Measurements from ENCODE around the gene KCNMB1.
A peak's percentile ranks its signal among the peaks of the same experiment; 100 is the strongest.

KCNMB1 gene

GRCh38 chr5:170388818-170389549 lies at the start of gene KCNMB1:
KCNMB1 (minus strand) TSS chr5:170389367; CDS start chr5:170385447, 3,920 bp downstream.
- no peak for DNase-seq (ENCODE audit: low spot score)

DNA sequence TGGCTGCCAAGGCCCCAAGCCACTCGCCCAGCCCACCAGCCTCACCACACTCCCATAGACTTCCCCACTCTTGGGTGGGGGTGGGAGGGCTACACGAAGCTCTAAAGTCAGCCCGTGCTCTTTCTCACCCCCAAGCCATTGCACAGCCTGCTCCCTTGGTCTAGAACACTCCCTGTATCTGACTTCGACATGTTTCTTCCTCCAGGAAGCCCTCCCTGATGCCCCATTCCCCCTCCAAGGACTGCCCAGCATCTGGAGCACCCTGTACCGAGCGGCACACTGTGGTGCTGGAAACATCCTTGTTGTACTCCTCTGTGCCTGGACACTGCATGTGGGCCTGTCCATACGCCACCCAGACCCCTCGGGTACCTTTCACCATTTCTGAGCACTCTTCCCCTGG lies 49.4 kb upstream of the KCNMB1 start:
- DNase-seq (ENCODE audit: low spot score): no peak

- DNase-seq (ENCODE audit: low spot score): no peak
Observed at GRCh38 chr5:170437621-170438375, 48.6 kb upstream of the KCNMB1 start.

GRCh38 chr5:170436335-170436734 lies 47.2 kb upstream of the KCNMB1 start:
- no peak for DNase-seq (ENCODE audit: low spot score)

DNA sequence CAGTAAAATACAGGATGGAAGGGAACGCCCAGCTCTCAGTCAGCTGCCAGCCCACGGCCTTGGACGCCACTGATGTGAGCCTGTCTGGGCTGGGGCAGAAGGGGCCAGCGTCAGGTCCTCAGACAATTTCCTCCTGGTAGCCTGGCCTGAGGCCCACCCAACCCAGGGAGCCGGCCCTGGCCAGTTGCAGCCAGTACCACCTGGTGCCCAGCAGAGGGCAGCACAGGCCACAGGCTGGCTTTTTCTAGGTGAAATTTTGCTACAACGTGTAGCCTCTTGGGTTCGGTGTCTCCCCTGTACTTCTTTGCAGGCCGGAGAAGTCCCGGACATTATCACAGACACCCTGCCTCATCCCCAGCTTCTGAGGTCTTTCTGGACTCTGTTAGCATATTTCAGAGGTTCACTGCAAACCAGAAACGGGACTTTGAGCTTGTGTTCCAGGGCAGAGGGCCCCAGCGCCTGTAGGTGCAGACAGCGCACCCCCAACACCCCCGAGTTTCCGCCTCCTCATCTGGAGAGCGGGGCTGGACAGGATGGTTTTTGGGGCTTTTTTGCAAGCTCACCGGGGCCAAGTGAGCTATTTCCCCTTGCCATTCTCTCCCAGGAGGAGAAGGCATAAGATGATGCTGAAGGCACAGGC lies 45.9 kb upstream of the KCNMB1 start:
- DNase-seq (ENCODE audit: low spot score): peak; percentile 25

- DNase-seq (ENCODE audit: low spot score): no peak
Observed at GRCh38 chr5:170432669-170433068, 43.5 kb upstream of the KCNMB1 start.

DNA sequence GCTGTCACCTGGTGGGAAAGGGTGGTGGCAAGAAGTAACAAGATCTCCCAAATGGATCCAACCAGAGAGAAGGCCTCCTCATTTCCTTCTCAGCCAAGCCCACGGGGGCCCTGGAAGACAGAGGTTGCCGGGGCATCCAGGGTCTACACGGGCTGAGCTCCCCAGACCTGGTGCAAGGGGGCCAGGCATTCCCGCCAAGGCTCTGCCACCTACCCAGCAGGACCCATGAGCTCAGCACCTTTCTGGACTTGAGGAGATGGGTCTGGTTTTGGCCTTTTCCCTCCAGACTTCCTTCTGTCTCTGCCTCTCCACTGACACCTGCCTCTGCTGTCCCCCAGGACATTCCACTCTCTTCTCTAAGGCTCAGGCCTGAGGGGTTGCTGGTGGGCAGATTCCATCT lies 42.4 kb upstream of the KCNMB1 start:
- no peak for DNase-seq (ENCODE audit: low spot score)

DNA sequence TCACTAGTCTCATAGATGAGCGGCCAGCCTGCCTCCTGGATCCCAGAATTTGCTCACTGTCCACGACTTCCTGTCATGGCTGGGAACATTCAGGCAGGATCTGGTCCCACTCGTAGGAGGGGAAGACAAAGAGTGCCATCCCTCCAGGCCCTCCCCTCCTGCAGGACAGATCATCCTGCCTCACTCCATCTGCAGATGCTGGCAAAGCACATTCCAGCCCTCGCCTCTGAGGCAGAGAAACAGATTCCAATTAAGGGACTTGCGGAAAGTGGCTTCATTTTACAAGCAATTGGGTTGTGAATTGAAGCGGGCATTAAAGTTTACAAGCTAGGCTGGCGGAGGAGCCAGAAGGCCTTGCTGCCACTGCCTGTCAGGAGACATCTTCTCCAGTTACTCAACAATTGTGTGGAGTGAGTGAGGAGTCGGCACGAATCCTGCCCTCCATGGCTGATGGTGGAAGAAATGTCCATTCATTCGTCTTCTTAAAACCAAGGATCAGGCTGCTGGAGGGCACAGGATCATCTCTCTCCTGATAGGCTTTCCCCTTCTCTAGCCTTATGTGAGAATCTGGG lies 41.8 kb upstream of the KCNMB1 start:
- no peak for DNase-seq (ENCODE audit: low spot score)

DNA sequence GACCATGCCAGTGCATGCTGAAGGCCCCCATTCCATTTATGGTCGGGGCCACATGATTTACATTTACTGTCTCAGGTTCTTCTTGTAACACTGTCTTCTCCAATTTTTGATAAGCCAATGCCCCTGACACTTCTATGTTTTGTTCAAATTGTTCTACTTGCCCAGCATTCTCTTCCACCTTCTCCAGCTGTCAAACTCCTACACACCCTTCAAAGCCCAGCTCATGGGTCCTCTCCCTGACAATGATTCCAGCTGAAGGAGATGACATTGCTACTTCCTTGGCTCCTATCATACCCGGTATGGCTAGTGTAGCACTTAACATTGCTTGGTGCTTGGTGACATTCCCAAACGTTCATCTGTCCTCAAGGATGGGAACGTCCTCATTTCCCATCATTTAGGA lies 41.1 kb upstream of the KCNMB1 start:
- DNase-seq (ENCODE audit: low spot score): no peak

- no peak for DNase-seq (ENCODE audit: low spot score)
Observed at GRCh38 chr5:170429014-170429413, 39.8 kb upstream of the KCNMB1 start.

DNA sequence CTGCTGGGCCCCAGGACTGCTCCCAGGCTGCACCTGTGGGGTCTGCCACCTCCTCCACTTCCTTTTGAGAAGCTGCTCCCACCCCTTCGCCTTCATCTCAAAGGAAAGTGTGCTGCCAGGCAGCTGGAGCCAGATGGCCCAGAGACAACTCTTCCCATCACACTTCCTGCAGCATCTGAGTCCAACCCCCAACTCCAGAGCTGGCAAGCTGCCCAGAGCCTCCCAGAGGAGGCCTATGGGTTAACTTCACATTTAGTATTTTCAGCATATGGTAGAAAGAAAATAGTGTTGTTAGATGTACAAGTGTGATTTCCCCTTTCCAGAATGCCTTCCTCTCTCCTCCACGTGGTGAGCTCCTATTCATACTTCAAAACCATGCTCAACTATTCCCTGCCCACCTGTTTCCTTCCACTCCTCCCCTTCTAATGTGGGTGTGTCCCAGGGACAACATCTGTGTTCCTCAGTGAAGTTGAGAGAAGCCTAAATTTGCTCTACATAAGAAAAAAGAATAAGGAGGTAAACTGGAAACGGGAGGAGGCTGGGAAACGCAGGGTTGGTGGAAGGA lies 38.6 kb upstream of the KCNMB1 start:
- no peak for DNase-seq (ENCODE audit: low spot score)

GRCh38 chr5:170426786-170427185 lies 37.6 kb upstream of the KCNMB1 start:
- DNase-seq (ENCODE audit: low spot score): no peak

DNA sequence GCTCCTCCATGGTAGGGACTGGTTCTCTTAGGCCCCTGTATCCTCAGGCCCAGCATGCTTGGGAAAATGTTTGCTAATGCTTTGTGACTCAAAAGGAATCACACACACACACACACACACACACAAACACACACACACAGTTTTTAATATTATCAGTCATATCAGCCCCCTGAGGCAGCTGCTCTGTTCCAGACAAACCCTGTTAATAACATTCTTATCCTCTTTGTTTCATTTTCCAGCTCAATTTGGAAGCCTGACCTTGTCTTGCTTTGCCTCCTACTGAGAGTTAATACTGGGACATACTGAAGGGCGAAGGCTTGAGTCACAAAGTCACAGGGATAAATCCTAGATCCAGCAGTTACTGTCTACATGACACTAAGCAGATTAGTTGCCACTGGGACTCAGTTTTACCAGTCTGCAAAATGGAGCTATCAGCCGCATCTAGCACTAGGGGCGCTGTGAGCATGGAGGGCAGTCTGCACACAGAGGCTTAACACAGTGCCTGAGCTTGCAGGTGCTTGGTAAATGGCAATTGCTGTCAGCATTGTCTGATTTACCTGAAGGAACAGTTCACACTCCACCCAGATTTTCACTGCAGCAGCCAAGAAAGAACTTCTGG lies 37.1 kb upstream of the KCNMB1 start:
- DNase-seq (ENCODE audit: low spot score): no peak

DNA sequence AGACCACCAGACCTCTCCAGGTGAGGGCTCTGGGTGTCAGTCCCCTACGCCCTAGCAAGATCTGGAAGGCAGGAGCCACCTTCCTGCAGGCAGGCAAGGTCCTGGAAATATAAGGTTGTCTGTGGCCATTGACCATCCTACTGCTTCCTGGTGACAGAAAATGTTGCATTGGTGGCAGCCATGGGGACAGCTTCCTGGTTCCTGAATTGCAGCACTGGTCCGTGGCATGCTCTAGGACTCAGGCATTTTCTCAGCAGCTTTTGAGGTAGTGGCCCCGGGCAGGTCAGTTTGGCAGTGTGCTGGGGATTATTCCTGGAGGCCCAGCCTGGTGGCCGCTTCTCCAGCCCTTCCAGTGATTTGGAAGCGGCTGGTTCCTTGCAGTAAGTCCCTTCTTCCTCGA lies 36.6 kb upstream of the KCNMB1 start:
- DNase-seq (ENCODE audit: low spot score): no peak

DNA sequence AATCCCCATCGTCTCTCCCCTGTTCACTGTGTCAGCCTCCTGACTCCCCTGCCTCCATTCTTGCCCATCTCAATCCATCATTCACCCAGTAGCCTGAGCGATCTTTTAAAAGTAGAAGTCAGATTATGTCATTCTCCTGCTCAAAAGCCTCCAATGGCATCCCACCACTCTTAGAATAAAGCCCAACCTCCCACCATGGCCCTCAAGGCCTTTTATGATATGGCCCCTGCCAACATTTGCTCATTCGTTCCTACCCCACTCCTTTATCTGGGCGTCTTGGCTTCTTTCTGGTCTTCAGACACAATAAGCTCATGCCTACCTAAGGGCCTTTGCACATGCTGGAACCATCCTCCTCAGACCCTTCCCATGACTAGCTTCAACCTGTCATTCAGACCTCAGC lies 35.5 kb upstream of the KCNMB1 start:
- no peak for DNase-seq (ENCODE audit: low spot score)

- no peak for DNase-seq (ENCODE audit: low spot score)
Observed at GRCh38 chr5:170423692-170424091, 34.5 kb upstream of the KCNMB1 start.

DNA sequence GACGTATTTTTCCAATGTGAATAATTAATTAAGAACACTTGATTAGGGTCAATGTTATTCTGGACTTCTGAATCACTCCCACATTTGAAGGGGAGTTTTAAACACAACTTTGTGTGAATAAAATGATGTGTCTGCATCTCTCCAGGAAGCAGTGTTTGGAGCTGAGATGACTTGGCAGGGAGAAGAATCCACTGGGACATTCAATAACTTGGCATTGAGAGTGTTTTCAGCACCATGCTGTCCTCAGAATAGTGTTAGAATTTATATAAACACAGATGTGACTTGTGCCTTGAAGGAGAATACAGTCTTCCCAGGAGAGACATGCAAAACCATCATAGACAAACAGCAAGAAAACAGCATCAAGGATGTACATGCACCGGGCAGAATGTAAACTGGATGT lies 32.7 kb upstream of the KCNMB1 start:
- no peak for DNase-seq (ENCODE audit: low spot score)

DNA sequence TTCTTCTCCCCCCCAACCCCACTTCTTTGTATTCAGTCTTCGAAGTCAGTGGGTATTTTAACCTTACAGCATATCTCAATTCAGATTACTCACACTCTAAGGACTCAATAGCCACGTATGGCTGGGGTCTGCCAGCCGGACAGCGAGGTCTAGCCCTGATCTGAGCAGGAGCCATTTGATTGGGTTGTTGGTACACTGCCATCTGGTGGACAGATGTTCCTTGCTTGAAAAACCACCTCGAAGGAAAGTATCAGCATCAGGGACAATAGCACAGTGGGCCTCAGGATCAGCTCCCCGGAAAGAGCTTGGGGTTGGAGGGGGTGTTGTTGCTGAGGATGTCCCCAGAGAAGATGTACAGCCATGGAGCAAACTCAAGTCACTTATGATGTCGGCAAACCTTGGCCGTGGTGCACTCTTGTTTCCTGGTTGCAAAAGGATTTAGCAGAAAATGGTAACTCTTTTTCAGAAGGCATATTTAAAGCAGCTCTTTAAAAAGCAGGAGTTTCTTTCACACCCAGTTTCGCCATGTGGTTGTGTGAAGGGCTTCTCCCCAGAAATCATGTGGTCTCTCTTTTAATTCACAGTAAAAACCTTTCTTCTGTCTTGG lies 31.7 kb upstream of the KCNMB1 start:
- peak; percentile 36 for DNase-seq (ENCODE audit: low spot score)

- DNase-seq (ENCODE audit: low spot score): no peak
Observed at GRCh38 chr5:170419643-170420042, 30.5 kb upstream of the KCNMB1 start.

DNA sequence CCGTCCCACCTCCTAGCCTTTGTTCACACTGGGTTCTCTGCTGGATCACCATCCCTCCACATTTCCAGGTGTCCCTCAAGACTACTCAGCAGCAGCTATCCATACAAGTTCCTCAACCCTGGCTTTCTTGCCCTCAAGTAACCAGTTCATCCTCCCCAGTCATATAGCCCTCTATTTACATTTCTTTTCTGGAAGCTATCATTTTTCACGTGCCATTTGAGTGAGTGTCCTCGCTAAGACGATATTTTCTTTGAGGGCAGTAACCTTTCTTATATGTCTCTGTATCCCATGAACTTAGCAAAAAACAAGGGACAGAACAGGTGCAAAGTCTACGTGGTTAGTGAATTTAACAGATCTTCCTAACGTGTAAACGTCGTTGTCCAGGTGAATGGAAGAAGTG lies 29.6 kb upstream of the KCNMB1 start:
- DNase-seq (ENCODE audit: low spot score): no peak

DNA sequence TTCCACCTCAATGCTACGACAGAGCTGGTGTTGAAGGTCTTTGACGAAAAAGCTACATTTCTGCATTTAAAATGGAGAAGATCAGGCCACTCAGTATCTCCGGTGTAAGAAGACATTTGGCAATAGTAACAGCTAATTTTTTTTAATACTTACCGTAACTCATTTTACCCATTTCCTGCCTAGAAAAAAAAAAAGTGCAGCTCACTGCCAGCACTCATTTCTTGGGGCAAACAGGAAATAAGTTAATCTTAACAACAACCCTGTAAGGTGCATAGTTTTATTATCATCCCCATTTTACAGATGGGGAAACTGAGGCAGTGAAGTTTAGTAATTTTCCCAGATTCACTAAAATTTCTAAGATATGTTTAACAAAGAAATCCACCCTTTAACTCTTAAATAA lies 27.4 kb upstream of the KCNMB1 start:
- DNase-seq (ENCODE audit: low spot score): no peak

GRCh38 chr5:170414786-170415185 lies 25.6 kb upstream of the KCNMB1 start:
- DNase-seq (ENCODE audit: low spot score): no peak
